Measurements from ENCODE around the gene MVB12B.

MVB12B gene

DNA sequence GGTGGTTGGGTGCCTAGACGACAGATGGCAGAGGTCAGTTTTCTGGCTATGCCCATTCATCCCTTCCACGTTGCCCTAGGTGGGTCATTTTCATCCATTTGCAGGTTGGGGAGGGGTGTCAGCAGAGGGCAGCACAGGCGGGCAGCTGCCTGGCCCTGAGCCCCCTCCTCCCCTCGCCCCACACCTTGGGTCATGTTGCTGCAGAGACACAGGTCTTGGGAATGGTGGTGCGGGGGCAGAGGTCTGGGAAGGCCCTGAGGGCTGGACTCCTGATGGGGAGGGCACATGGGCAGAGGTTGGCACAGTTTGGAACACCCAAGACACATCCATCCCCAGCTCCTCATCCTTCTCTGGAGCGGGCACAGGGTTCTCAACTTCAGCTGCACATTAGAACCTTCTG, 183.9 kb downstream of the MVB12B start:
- H3K36me3 ChIP-seq (ENCODE audit: control insufficient read depth, insufficient read depth, low read length), result no peaks in the 10 kb centered on the region
- no peaks in the 10 kb centered on the region for H3K9me3 ChIP-seq (ENCODE audit: control insufficient read depth, low read length)
- no peak overlapping the region for H3K27ac ChIP-seq (ENCODE audit: insufficient read depth, low read depth, low read length, poor library complexity, severe bottlenecking)
- H3K4me1 ChIP-seq (ENCODE audit: control insufficient read depth, insufficient read depth, low read length), result peaks cover 2% of the 10 kb centered on the region
- WGBS, 2 experiments, result 56 to 82% methylated on average over 4 to 6 of the region's 6 CpGs
- H3K4me3 ChIP-seq (ENCODE audit: insufficient read depth, low read depth, low read length), result no peak overlapping the region
- H3K27me3 ChIP-seq (ENCODE audit: control insufficient read depth, insufficient read depth, low read length, poor library complexity, severe bottlenecking), result peaks cover 12% of the 10 kb centered on the region

DNA sequence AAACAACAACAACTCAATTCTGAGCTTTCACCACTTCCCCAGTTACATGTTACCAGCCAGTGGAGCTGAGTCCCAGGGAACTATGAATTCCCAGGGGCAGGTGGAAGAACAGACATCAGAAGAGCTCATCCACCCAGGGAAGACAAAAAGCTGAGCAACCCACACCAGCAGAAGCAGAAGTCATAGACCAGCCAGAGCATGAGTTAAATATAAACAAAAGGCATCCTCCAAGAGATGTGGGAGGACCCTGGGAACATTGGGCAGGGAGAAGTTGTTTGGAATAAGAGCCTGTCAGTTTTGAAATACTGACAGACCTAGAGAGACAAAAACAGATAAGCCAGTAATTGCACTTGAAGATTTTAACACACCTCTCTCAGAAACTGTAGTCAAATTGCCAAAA, 184.8 kb downstream of the MVB12B start:
- no peak overlapping the region for H3K4me3 ChIP-seq (ENCODE audit: insufficient read depth, low read depth, low read length)

DNA sequence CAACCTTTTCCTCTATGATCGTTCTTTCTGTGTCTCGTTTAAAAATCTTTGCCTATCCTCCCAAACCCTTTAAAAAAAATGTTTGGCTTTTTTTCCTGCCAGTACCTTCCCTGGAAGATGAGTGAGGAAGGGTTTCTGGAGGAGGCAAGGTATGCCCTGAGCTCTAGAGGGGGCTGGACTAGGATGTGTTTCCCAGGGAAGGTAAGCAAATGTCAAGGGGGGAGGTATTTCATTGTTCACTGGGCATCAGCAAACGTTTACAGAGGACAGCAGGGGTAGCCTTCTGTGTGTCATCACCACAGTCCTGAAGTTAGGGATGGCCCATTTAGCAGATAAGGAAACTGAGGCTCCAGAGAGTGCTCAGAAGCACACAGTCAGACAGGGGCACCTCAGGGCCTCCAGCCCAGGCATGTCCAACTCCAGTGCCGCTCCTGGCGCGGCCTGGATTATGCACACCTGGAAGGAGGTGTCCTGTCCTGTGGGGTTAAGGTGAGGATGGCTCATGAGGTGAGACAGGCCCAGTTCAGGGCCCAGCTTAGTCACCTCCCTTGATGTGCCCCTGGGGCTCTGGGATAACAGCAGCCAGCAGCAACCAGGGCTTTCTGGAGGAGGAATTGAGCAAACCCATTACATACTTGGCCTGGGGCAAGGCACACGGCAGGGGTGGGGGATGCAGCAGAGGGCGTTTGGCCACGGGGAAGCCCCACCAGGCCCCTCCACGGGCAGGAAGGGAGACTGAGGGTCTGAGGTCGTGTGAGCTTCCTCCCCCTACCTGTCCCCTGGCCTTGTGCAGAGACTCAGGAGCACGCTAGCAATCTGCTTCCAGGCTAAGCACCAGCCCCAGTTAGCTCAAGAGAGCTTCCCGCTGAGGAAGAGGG, 186.8 kb downstream of the MVB12B start:
- 51 to 55% methylated on average over 12 of the region's 13 CpGs for WGBS, 2 experiments
- no peaks in the 10 kb centered on the region for H3K36me3 ChIP-seq (ENCODE audit: control insufficient read depth, insufficient read depth, low read length)
- H3K27ac ChIP-seq (ENCODE audit: insufficient read depth, low read depth, low read length, poor library complexity, severe bottlenecking), result no peak overlapping the region
- H3K4me3 ChIP-seq (ENCODE audit: insufficient read depth, low read depth, low read length), result no peak overlapping the region
- H3K27me3 ChIP-seq (ENCODE audit: control insufficient read depth, insufficient read depth, low read length, poor library complexity, severe bottlenecking), result peaks cover 38% of the 10 kb centered on the region
- peaks cover 19% of the 10 kb centered on the region for H3K4me1 ChIP-seq (ENCODE audit: control insufficient read depth, insufficient read depth, low read length)
- no peaks in the 10 kb centered on the region for H3K9me3 ChIP-seq (ENCODE audit: control insufficient read depth, low read length)

More for the DNA sequence above, 184.8 kb downstream of the MVB12B start:
- Histone ChIP-seq H3K4me1 (ENCODE audit: control insufficient read depth, insufficient read depth, low read length) (peaks cover 4% of the 10 kb centered on the region), H3K9me3 (ENCODE audit: control insufficient read depth, low read length) (no peaks in the 10 kb centered on the region), H3K27me3 (ENCODE audit: control insufficient read depth, insufficient read depth, low read length, poor library complexity, severe bottlenecking) (peaks cover 18% of the 10 kb centered on the region), H3K36me3 (ENCODE audit: control insufficient read depth, insufficient read depth, low read length) (no peaks in the 10 kb centered on the region), H3K27ac (ENCODE audit: insufficient read depth, low read depth, low read length, poor library complexity, severe bottlenecking) (no peak overlapping the region)

DNA sequence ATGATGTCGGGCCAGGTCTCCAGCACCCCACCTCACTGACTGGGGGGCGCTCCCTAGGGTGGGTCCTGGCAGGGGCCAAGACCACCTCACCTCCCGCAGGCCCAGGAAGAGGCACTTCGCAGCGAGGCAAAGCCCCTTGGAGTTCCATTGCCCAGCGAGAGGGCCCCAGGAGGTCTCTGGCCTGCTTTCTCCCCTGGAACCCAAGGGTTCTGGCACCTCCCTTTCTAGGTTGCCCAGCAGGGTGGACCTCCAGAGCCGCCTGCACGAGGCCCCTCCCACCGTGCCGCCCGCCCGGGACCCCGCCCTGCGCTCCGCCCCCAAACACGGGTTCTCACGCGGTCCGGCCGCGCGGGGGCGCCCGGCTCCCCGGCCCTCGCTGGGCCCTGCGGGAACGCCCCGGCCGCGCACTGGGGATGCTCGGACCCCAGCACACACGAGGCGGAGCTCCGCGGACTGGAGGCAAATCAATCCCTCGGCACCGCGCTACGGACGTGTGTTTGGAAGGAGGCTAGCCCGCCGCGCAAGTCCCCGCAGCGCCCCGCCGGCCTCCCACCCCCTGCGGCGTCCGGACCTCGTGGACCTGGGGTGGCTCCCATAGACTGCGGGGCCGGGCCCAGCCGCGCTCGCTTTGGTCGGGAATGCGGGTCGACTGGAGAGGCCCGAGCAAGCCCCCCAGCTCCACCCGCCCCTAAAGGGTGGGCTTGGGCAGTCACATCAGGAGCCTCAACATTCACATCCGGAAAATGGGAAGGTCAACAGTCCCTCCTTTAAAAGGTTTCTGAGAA, 187.6 kb downstream of the MVB12B start:
- H3K4me3 ChIP-seq (ENCODE audit: insufficient read depth, low read depth, low read length), result no peak overlapping the region
- H3K9me3 ChIP-seq (ENCODE audit: control insufficient read depth, low read length), result no peaks in the 10 kb centered on the region
- peaks cover 44% of the 10 kb centered on the region for H3K27me3 ChIP-seq (ENCODE audit: control insufficient read depth, insufficient read depth, low read length, poor library complexity, severe bottlenecking)
- H3K4me1 ChIP-seq (ENCODE audit: control insufficient read depth, insufficient read depth, low read length), result peaks cover 20% of the 10 kb centered on the region
- H3K27ac ChIP-seq (ENCODE audit: insufficient read depth, low read depth, low read length, poor library complexity, severe bottlenecking), result no peak overlapping the region
- no peaks in the 10 kb centered on the region for H3K36me3 ChIP-seq (ENCODE audit: control insufficient read depth, insufficient read depth, low read length)
- WGBS, 2 experiments, result 15 to 16% methylated on average over 63 of the region's 63 CpGs

DNA sequence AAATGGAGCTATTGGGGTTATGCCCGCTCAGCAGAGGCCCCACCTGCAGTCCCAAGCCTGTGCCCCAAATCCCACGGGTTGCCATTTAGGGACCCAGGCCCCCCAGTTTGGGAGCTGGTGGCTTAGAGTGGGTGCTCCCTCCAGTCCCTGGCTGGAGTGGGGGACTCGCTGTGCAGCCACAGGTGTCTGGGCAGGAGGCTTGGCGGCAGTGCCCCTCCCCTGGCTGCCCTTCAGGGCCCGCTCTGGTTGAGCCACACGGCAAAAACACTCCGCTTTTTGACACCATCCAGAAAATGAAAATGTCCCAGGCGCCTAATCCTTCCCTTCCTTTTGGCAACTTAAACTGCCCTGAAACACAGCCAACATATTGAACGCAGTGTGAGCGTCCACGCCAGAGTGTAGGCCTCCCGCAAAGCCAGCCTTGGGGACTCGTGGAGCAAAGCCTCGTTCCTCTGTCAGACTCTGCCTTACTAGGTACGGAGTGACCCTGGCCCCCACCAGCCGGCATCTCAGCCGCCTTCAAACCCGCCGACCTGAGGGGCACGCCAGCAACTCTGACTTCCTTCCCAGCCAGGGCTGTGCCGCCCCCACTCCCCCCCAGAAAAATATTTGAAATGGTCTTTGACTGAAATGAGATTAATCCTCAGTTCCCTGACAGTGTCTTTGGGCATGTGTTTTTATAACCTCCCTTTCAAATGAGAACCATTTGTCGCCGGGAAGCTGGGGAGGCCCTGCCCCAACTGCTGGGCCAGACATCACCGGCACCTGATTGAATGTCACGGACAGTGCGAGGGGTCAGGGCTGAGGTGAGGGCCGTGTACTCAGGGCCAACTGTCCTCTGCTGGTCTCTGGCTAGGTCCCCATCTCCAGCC, 188.6 kb downstream of the MVB12B start:
- Histone ChIP-seq H3K4me3 (ENCODE audit: insufficient read depth, low read depth, low read length) (no peak overlapping the region), H3K4me1 (ENCODE audit: control insufficient read depth, insufficient read depth, low read length) (peaks cover 25% of the 10 kb centered on the region), H3K27ac (ENCODE audit: insufficient read depth, low read depth, low read length, poor library complexity, severe bottlenecking) (no peak overlapping the region), H3K27me3 (ENCODE audit: control insufficient read depth, insufficient read depth, low read length, poor library complexity, severe bottlenecking) (peaks cover 44% of the 10 kb centered on the region), H3K9me3 (ENCODE audit: control insufficient read depth, low read length) (no peaks in the 10 kb centered on the region), H3K36me3 (ENCODE audit: control insufficient read depth, insufficient read depth, low read length) (no peaks in the 10 kb centered on the region)
- 87 to 91% methylated on average over 26 to 27 of the region's 27 CpGs for WGBS, 2 experiments

DNA sequence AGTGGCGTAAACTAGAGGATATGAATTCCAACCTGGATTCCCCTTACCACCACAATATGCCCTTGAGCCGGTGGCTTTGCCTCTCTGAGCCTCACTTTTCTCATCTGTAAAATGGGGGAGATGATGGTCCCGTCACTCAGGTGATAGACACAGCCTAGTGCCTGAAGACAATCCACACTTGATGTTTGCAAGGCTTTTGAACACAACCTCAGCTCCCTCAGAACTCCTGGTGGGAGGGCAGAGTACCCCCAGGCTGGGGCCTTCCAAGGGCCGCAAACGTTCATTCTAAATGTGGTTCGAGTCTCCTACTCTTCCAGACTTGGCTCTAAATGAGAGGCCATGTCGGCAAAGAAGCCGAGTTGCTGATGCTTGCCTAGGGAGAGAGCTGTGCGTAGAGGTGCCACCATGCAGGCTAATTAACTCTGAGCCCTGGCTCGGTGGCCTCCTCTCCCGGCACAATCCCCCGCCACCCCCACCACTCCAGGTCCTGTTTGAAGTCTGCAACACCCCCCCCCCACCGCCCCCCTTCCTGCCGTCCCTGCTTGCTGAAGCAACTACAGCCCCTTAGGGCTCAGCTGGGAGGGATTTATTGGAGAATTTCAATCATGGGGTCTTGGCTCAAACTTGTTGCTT, 189.4 kb downstream of the MVB12B start:
- H3K36me3 ChIP-seq (ENCODE audit: control insufficient read depth, insufficient read depth, low read length), result no peaks in the 10 kb centered on the region
- no peak overlapping the region for H3K4me3 ChIP-seq (ENCODE audit: insufficient read depth, low read depth, low read length)
- no peaks in the 10 kb centered on the region for H3K9me3 ChIP-seq (ENCODE audit: control insufficient read depth, low read length)
- WGBS, 2 experiments, result 70 to 76% methylated on average over 11 to 13 of the region's 14 CpGs
- peaks cover 28% of the 10 kb centered on the region for H3K4me1 ChIP-seq (ENCODE audit: control insufficient read depth, insufficient read depth, low read length)
- H3K27me3 ChIP-seq (ENCODE audit: control insufficient read depth, insufficient read depth, low read length, poor library complexity, severe bottlenecking), result peaks cover 44% of the 10 kb centered on the region
- H3K27ac ChIP-seq (ENCODE audit: insufficient read depth, low read depth, low read length, poor library complexity, severe bottlenecking), result no peak overlapping the region

DNA sequence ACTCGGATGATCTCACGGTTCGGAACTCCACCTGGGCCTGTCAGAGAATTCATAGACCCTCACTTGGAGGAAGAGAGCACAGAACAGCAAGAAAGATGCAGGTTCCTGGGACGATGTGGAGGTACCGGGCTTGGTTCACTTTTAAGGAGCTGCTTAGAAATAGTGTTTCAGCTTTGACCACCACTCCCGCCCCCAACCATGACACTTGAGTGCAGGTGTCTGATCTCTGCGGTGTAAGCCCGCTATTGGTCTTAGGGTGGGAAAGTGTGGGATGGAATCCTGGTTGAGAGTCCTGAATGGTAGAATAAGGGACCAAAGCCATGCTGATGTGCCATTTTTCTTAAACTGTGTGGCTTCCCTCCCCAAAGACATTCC, 189.9 kb downstream of the MVB12B start:
- WGBS, 2 experiments, result 72 to 74% methylated on average over 8 of the region's 8 CpGs

DNA sequence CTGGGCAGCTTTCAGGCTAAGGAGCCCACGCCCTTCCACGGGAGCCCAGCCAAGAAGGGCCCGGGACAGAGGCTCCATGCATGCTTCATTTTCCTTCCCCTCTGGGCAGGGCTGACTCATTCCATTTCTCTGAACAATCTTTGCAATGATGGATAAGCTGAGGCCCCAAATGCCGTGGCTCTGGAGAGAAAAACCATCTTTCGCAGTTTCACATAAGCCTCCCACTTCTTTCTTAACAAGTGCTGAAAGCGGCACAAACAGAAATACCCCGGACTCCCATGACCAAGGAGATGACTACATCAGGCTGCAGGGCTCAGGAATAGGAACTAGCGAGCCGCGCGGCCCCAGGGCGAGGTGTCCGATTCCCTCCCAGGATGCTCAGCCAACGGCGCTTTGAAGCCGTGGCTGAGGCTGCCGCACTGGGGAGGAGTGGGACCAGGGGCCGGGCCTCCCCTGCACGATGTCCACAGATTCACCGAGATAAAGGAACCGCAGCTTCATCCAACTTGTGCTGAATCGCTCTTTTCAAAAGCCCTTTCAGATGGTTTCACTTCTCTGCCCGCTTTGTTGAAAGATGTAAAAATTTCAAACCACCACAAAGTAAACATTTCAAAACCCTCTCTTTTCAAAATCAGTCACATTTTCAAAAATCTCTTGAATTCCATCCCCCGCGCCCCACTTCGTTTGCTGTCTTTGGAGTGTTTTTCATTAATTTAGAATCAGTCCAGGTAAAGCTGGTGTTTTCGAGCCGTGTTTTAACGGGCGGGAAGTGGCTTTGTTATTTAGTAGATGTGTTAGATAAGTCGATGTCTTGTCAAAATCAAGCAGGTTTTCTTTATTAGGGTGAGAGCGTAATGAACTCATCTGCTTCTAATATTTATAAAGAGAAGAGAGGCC, 190.6 kb downstream of the MVB12B start:
- no peak overlapping the region for H3K4me3 ChIP-seq (ENCODE audit: insufficient read depth, low read depth, low read length)

More for the DNA sequence above, 189.9 kb downstream of the MVB12B start:
- Histone ChIP-seq H3K27me3 (ENCODE audit: control insufficient read depth, insufficient read depth, low read length, poor library complexity, severe bottlenecking) (peaks cover 44% of the 10 kb centered on the region), H3K4me3 (ENCODE audit: insufficient read depth, low read depth, low read length) (no peak overlapping the region), H3K27ac (ENCODE audit: insufficient read depth, low read depth, low read length, poor library complexity, severe bottlenecking) (no peak overlapping the region), H3K36me3 (ENCODE audit: control insufficient read depth, insufficient read depth, low read length) (no peaks in the 10 kb centered on the region), H3K9me3 (ENCODE audit: control insufficient read depth, low read length) (no peaks in the 10 kb centered on the region), H3K4me1 (ENCODE audit: control insufficient read depth, insufficient read depth, low read length) (peaks cover 32% of the 10 kb centered on the region)

DNA sequence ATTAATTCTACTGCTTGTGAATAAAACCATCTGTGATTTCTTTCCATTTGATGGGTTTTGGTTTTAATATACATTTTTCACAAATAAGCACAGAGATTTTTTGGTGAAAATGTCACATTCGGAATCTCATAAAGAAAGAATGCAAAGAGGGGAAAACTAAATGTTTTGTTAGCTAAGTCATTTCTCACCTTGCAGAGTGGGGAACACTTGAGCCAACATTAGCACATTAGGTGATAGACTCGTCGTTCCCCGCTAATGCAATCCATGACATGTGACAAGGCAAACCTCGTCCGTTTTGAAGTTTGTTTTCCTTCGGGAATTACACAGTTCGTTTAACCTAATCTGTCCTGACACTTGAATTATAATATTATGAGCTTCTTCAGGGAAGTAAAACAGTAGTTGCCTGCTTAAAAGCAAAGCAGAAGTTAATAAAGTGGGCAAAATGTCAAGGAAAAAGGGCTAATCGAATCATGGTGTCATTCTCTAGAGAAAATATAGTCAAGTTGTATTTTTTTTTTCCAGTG, 191.3 kb downstream of the MVB12B start:
- Histone ChIP-seq H3K4me3 (ENCODE audit: insufficient read depth, low read depth, low read length) (no peak overlapping the region), H3K27me3 (ENCODE audit: control insufficient read depth, insufficient read depth, low read length, poor library complexity, severe bottlenecking) (peaks cover 44% of the 10 kb centered on the region), H3K4me1 (ENCODE audit: control insufficient read depth, insufficient read depth, low read length) (peaks cover 41% of the 10 kb centered on the region), H3K27ac (ENCODE audit: insufficient read depth, low read depth, low read length, poor library complexity, severe bottlenecking) (no peak overlapping the region), H3K36me3 (ENCODE audit: control insufficient read depth, insufficient read depth, low read length) (no peaks in the 10 kb centered on the region), H3K9me3 (ENCODE audit: control insufficient read depth, low read length) (no peaks in the 10 kb centered on the region)
- WGBS, 2 experiments, result 56 to 59% methylated on average over 9 of the region's 9 CpGs

More for the DNA sequence above, 190.6 kb downstream of the MVB12B start:
- peaks cover 44% of the 10 kb centered on the region for H3K27me3 ChIP-seq (ENCODE audit: control insufficient read depth, insufficient read depth, low read length, poor library complexity, severe bottlenecking)
- no peaks in the 10 kb centered on the region for H3K9me3 ChIP-seq (ENCODE audit: control insufficient read depth, low read length)
- 22 to 28% methylated on average over 31 to 32 of the region's 32 CpGs for WGBS, 2 experiments
- H3K36me3 ChIP-seq (ENCODE audit: control insufficient read depth, insufficient read depth, low read length), result no peaks in the 10 kb centered on the region
- H3K27ac ChIP-seq (ENCODE audit: insufficient read depth, low read depth, low read length, poor library complexity, severe bottlenecking), result no peak overlapping the region
- H3K4me1 ChIP-seq (ENCODE audit: control insufficient read depth, insufficient read depth, low read length), result peaks cover 38% of the 10 kb centered on the region
